K562 (cell line): ENCODE results near the gene CORT. TPM values are rescaled to one million over a fixed set of nuclear protein-coding genes. Genes with fewer than 3 reads are reported as not detected.

ENCODE experiments used
- CBFB ChIP-seq: sonication (generic); formaldehyde crosslinking; IDR thresholded peaks from 2 replicates; pipeline ENCODE4 v1.4.0; 2020; ENCODE audit warnings: mild to moderate bottlenecking, missing genetic modification reagents
- CUX1 ChIP-seq: fragments of 200-800 bp; sonication (Bioruptor generic); IDR thresholded peaks from 2 replicates; pipeline ENCODE4 v1.6.1; 2016; ENCODE audit warnings: missing genetic modification characterization, missing compliant biosample characterization
- FOS ChIP-seq: IDR thresholded peaks from 3 replicates; pipeline ENCODE4 v1.6.1; 2011; ENCODE audit not compliant: insufficient read length; ENCODE audit errors: extremely low read depth
- FOXM1 ChIP-seq, 2 experiments: fragments of 450-650 bp in 1 of 2; sonication (generic) in 1 of 2; formaldehyde crosslinking in 1 of 2; IDR thresholded peaks; 2 replicates each; pipeline versions ENCODE4 v1.6.1 to v1.9.0; 2017 to 2022; ENCODE audit warnings: low read depth in 2 of 2, mild to moderate bottlenecking in 2 of 2, missing genetic modification reagents in 1 of 2, moderate library complexity in 1 of 2
- GATA2 ChIP-seq: sonication (generic); formaldehyde crosslinking; IDR thresholded peaks from 2 replicates; pipeline ENCODE4 v1.4.0; 2020; ENCODE audit warnings: mild to moderate bottlenecking, missing genetic modification reagents
- HCFC1 ChIP-seq: IDR thresholded peaks from 2 replicates; pipeline ENCODE4 v1.6.1; 2012; ENCODE audit warnings: low read depth, low read length, improper control_type of control experiment
- HDAC6 ChIP-seq: IDR thresholded peaks from 2 replicates; pipeline ENCODE4 v1.6.1; 2012; ENCODE audit warnings: low read depth, mild to moderate bottlenecking, control low read depth, inconsistent platforms, low read length, moderate library complexity
- HOXB6 ChIP-seq: fragments of 250-450 bp; sonication (Bioruptor Pico); IDR thresholded peaks from 2 replicates; pipeline ENCODE4 v1.5.1; 2022; ENCODE audit warnings: mild to moderate bottlenecking, borderline replicate concordance
- KLF16 ChIP-seq: IDR thresholded peaks from 2 replicates; pipeline ENCODE4 v1.6.1; 2016; ENCODE audit warnings: antibody characterized with exemption
- MAFG ChIP-seq: fragments of 450-650 bp; conservative IDR thresholded peaks from 2 replicates; pipeline ENCODE4 v1.6.1; 2016; ENCODE audit warnings: missing genetic modification characterization, missing compliant biosample characterization
- MECOM ChIP-seq: fragments of 250-450 bp; sonication (Bioruptor Pico); IDR thresholded peaks from 2 replicates; pipeline ENCODE4 v1.8.0; 2022; ENCODE audit warnings: inconsistent platforms
- MED1 ChIP-seq: sonication (generic); formaldehyde crosslinking; IDR thresholded peaks from 2 replicates; pipeline ENCODE4 v1.8.1; 2023; ENCODE audit warnings: missing genetic modification reagents, borderline replicate concordance
- MTF1 ChIP-seq: fragments of 250-450 bp; sonication (Bioruptor Pico); IDR thresholded peaks from 2 replicates; pipeline ENCODE4 v1.9.0; 2021; ENCODE audit warnings: moderate library complexity, mild to moderate bottlenecking, inconsistent platforms, borderline replicate concordance
- NBN ChIP-seq: fragments of 450-650 bp; IDR thresholded peaks from 2 replicates; pipeline ENCODE4 v1.6.1; 2016; ENCODE audit warnings: low read depth, mild to moderate bottlenecking
- NFIC ChIP-seq: fragments of 450-650 bp; IDR thresholded peaks from 2 replicates; pipeline ENCODE4 v1.6.1; 2017; ENCODE audit warnings: mild to moderate bottlenecking, inconsistent platforms
- NFIX ChIP-seq: fragments of 250-450 bp; sonication (Bioruptor Pico); IDR thresholded peaks from 2 replicates; pipeline ENCODE4 v1.4.0; 2020; ENCODE audit warnings: low read depth, mild to moderate bottlenecking, moderate library complexity
- NR3C1 ChIP-seq: sonication (generic); formaldehyde crosslinking; IDR thresholded peaks from 2 replicates; pipeline ENCODE4 v1.8.1; 2022; ENCODE audit warnings: missing genetic modification reagents
- POU5F1 ChIP-seq: fragments of 150-350 bp; IDR thresholded peaks from 2 replicates; pipeline ENCODE4 v1.6.1; 2014; ENCODE audit warnings: borderline replicate concordance, low read length, low read depth, mild to moderate bottlenecking; ENCODE audit not compliant: partially characterized antibody
- PTBP1 ChIP-seq: fragments of 200-400 bp; formaldehyde crosslinking; IDR thresholded peaks from 2 replicates; pipeline ENCODE4 v1.6.1; 2017; ENCODE audit warnings: low read depth, low read length
- TEAD2 ChIP-seq: fragments of 450-650 bp; IDR thresholded peaks from 2 replicates; pipeline ENCODE4 v1.6.1; 2016; ENCODE audit warnings: missing genetic modification characterization, control low read depth, missing compliant biosample characterization
- ZBED1 ChIP-seq: IDR thresholded peaks from 2 replicates; pipeline ENCODE4 v1.6.1; 2014
- ZFP30 ChIP-seq: fragments of 250-450 bp; sonication (Bioruptor Pico); IDR thresholded peaks from 2 replicates; pipeline ENCODE4 v1.8.0; 2022; ENCODE audit warnings: moderate library complexity, mild to moderate bottlenecking, inconsistent platforms, borderline replicate concordance
- ZNF584 ChIP-seq: fragments of 200-800 bp; sonication (Bioruptor generic); IDR thresholded peaks from 2 replicates; pipeline ENCODE4 v1.6.1; 2016; ENCODE audit warnings: low read depth, mild to moderate bottlenecking, missing genetic modification characterization, missing compliant biosample characterization
- polyA plus RNA-seq, 8 experiments: library from polyadenylated mRNA; depleted of rRNA in 4 of 8; stranded (reverse) in 5 of 8; unstranded in 3 of 8; fragments of >200 nt; fragmentation: Nextera tagmentation in 2 of 8; fragmentation: Illumina TruSeq in 1 of 8; extraction: Ambion mirVana in 2 of 8; extraction: Trizol in 1 of 8; gene quantifications; 2 replicates each; pipeline versions ENCODE4 v1.2.1 to v1.2.3, GENCODE V29; 2011 to 2014; ENCODE audit warnings: inconsistent platforms in 1 of 8, missing spikeins in 1 of 8
- total RNA-seq, 7 experiments: library from RNA; depleted of rRNA in 6 of 7; stranded (reverse); fragments of >200 nt in 6 of 7; fragmentation: Illumina TruSeq in 2 of 7; extraction: Trizol in 2 of 7; gene quantifications; 2 replicates each; pipeline versions ENCODE4 v1.2.1 to v1.2.3, GENCODE V29; 2011 to 2021; ENCODE audit warnings: low replicate concordance in 1 of 7
- TF ChIP-seq, protein P1 (sequence below): sonication (generic); formaldehyde crosslinking; IDR thresholded peaks from 2 replicates; pipeline ENCODE4 v1.5.0; 2020; ENCODE audit warnings: missing genetic modification reagents

CORT gene
- total and polyA plus RNA-seq, 9 of the 15 experiments (the other 6 are each of a cell fraction or from before 2014, with no cell fraction given): 0.08 to 0.54 (median 0.13) TPM; not detected in 5

GRCh38 chr1:10430216-10431069 is 19.4 kb upstream of the CORT start, which contains the start of gene CENPS (continued):
- no peak for TF ChIP-seq FOXM1 (IDR thresholded peaks at IDR 0.05; ENCODE audit: low read depth)
- TF ChIP-seq FOXM1 (CRISPR knock-in tag; IDR thresholded peaks at IDR 0.05; ENCODE audit: low read depth): peak; percentile 92
- no peak for TF ChIP-seq ZFP30
- TF ChIP-seq NFIC: peak; percentile 87
- no peak for TF ChIP-seq MED1 (CRISPR knock-in tag)
- TF ChIP-seq HDAC6: no peak
- TF ChIP-seq HOXB6 (CRISPR knock-in tag): no peak
- TF ChIP-seq NR3C1 (CRISPR knock-in tag): peak; percentile 92
- TF ChIP-seq TEAD2 (tag): no peak
- peak; percentile 93 for TF ChIP-seq KLF16
- 0 out of 2 replicates have a peak, but pooled peaks have one; percentile 25 for TF ChIP-seq ZBED1
- TF ChIP-seq PTBP1: no peak
- TF ChIP-seq NBN: peak; percentile 58; the same call in 1 of the 2 replicates
- peak; percentile 89 for TF ChIP-seq CBFB (CRISPR knock-in tag)
- TF ChIP-seq FOS: no peak
- TF ChIP-seq MAFG (tag): no peak
- TF ChIP-seq POU5F1: peak; percentile 96
- TF ChIP-seq CUX1: no peak
- TF ChIP-seq HCFC1: peak; percentile 75
- TF ChIP-seq ZNF584: no peak; the same call in 1 of the 2 replicates
- no peak for TF ChIP-seq NFIX (CRISPR knock-in tag)
- TF ChIP-seq GATA2 (CRISPR knock-in tag): no peak
- TF ChIP-seq, protein P1, sequence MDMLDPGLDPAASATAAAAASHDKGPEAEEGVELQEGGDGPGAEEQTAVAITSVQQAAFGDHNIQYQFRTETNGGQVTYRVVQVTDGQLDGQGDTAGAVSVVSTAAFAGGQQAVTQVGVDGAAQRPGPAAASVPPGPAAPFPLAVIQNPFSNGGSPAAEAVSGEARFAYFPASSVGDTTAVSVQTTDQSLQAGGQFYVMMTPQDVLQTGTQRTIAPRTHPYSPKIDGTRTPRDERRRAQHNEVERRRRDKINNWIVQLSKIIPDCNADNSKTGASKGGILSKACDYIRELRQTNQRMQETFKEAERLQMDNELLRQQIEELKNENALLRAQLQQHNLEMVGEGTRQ (CRISPR knock-in tag): no peak
- TF ChIP-seq MECOM (CRISPR knock-in tag): 0 out of 2 replicates have a peak, but pooled peaks have one; percentile 44
- TF ChIP-seq MTF1 (CRISPR knock-in tag): no peak
